Suppressor macrophage (primary cell): ENCODE measurements around the gene CMSS1.
A peak's percentile ranks its signal among the peaks of the same experiment; 100 is the strongest.

Source experiments
- DNase-seq, 4 experiments: peaks; one replicate each; pipeline ENCODE4 v3.0.0-alpha.2; 2020 to 2022

Gene CMSS1

DNA sequence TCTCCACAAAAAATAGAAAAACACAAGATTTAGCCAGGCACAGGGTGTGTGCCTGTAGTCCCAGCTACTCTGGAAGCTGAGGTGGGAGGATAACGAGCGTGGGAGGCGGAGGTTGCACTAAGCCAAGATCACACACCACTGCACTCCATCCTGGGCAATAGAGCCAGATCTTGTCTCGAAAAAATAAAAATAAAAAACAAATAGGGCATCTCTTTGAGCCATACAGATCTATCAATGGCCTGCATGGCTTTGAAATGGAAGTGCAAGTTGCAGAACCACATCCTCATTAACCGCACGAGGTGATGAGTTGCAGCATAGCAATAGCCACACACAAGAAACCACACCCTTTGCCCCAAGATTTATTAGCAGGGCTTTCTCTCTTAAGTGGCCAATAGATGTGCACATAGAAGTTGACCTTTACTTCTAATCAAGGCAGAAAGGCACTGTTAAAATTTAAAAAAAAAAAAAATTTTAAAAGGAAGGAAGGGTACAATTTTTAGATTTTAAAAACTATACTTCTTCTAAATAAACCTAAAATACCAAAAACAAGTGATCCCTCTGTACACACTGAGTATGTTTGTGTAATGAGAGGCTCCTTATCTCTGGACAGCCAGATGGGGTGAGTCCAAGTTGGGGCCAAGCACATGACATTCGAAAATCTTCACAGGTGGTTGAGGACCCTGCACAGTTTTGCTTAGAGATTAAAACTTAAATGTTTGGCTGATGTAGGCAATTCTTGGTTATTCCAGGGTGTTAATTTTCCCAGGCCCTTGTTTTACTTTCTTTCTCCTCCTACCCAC lies 243.2 kb downstream of the CMSS1 start:
- peak in 3 of 4 experiments; percentile 31 to 47 (median 31) for DNase-seq

DNA sequence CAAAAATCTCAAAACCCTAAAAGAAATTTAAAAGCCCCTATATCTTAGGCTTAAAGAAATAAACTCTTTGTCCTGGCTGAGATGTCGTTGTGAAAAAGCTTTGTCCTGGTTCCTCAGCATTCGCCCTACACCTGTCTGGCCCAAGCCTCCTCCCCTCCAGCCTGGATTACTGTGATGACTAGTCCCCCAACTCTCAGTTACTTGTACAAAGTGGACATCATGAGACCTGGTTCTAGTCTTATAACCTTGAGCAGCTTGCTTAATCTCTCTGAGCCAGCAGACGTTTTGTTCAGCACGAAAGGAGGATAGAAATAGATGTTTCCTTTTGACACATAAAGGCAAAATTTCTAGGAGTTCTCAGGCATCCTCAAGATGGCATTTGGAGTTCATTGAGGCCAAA lies 245.0 kb downstream of the CMSS1 start:
- no peak for DNase-seq

DNA sequence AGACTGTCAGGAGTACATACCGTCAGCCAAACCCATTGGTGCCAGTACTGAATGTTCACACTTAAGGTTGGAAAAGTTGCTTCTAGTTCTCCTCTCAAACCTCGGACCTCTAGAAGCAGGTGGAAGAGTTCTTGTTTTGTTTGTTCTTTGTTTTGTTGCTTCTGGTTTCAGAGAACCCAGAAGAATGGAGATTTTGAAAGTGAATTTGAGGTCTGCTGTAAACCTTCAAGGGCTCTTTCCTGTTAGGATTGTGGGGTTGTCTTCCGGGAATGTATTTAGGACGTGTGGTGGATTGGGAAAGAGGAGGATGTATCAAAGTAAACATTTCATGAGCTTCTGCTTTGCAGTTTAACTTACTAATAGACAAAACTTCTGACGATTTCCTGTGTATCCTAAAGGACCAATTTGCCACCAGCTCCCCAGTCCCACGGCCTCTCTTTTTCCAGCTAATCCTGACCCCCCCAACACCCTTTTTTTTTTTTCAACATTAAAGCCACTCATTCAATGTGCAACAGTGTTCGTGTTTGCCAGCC lies 246.3 kb downstream of the CMSS1 start:
- DNase-seq = no peak

DNA sequence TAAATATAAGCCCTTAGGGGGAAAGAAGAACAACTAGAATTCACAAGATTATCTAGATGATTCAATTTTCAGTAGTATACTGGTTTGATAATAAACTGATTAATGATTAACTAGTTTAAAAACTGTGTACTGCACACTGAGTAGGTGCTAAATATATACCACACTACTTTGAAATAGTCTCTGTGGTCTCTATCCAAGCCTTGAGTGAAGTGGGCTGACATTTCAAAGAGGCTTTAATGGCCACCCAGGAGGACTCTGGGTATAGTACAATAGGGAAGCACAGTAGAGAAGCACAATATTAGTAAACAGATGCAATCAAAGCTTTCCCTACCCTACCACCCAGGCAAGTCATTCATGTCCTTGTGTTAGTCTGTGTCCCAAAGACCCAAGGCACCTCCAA lies 249.9 kb downstream of the CMSS1 start:
- DNase-seq = no peak

DNA sequence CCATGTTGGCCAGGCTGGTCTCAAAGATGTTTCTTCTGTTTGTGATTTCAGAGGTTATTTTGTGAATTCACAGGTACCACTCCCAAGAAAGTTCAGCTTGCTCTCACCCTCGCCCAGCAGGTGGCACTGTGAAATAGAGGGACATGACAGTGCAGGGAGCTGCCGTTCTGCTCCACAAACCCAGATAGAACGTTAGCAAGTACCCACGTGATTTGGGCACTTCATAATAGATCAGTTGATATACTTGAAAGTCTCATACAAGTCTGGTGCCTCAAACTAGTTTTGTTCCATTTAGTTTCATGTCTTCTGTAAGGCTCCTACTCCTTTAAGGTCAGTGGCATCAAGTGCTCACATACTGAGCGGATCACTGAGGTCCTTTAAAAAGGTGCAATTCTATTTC lies 251.2 kb downstream of the CMSS1 start:
- peak; percentile 74 to 81 (median 78) for DNase-seq

DNA sequence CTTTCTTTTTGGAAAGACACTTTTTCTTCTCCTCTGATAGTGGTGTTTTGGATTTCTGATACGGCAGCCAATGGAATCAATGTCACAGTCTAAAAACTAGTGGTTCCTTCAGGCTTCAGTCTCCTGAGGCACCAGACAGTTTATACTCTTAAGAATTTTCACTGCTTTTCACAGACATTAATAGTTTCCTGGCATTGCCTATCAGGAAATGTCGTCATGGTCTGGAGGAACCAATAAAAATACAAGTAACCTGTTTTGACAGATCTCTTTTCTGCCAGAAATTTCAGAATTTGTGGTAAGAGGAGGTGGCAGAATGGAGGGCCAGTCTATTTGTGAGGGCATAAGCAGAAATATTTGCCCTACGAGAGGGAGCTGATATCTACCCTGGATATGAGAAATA lies 251.8 kb downstream of the CMSS1 start:
- DNase-seq = no peak

DNA sequence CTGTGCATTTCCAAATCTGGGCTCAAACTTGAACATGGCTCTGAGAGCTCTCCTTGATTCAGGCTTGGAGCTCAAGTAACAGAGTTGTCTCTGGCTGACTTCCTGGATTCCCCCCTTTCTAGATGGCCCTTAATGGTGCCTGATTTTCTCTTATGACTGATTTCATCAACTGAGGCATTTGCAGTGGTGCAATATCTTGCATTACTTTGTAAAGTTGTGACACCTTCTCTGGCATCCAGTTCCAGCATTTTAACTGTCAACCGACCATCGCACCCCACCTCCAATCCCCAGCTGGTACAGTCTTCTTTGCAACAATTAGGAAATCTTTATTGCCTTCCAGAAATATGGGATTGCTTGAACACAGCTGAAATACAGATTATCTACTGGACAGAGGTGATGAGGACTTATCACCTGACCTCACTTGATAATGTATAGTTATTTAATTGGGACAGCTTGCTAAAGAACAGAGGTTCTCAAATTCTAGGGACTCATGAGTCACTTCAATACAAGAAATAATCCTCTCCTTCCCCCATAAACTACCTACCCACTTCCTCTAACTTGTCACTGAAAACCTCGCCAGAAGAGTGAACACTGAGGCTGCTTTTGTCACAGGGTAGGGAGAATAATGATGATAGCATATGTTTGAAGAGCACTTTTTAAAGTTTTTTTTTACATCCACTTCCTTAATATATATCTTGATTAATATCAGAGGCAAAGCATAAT lies 254.8 kb downstream of the CMSS1 start:
- DNase-seq = peak; percentile 41 to 82 (median 61)

DNA sequence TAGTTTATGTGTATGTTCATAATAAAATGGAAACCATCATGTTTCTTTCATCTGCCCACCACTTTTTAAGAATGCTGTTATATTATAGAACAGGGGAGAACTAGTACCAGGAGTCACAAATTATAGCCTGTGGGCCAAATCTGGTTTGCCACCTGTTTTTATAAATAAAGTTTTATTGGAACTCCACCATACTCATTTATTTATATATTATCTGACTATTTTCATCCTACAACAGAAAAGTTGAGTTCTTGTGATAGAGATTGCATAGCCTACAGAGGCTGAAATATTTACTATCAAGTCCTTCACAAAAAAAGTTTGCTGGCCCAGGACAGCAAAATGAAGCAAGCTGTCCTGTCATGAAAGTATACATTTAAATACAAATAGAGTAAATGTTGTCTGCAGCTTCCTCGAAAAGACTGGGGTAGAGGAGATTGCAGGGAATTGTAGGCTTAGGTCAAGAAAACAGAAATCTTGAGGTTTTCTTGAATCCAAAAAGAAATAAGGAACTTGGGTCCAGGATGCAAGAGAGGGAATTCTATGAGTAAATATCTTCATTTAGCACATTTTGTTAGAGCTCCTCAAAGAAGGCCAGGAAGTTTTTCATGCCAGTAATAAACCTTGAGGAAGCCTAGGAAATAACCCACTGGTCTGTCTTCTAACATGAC lies 255.5 kb downstream of the CMSS1 start:
- DNase-seq = peak in 3 of 4 experiments; percentile 7 to 54 (median 41)

DNA sequence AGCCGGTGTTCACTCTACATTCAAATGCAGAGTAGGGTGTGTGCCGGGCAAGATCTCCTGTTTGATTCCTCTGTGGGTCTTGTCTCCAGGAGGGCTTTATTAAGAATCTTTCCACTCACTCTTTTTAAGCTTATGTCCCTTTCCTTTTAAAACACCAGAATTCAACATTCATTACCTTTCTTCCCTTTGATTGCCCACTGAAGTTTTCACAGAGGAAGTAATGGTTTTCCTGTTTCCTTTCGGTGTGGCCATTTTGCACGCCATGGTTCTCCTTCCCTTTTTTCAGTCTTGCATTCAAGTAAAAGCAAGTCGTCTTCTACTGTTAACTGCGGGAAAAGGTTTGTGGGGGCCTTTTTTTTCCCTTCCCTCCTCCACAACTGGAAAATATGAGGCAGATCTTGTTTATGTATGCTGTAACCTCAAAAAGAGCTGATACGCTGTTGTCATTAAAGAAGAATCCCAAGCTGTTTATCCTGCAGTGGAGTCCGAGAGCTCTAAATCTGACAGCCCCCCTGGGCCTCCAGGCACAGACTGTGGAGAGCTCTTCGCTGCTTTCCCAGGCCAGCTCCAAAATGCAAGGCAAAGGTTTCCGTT lies 256.1 kb downstream of the CMSS1 start:
- DNase-seq = peak; percentile 61 to 77 (median 73)

DNA sequence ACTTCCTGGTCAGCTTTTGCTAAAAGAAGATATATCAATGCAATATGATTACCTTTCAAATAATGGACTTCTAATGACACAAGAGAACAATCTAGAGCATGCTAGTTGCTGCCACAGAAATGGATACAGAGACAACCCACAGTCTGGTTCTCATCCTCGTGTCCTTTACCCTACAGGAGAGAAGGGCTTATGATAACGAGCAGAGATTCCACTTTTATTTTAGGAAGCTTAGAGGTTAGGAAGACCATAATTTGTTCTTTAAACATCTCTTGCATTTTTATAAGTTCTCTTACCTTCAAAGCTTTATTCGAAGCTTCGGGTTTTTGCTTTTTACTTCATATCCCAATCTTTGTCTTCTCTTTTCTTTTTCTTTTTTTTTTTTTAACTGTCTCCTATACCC lies 257.5 kb downstream of the CMSS1 start:
- DNase-seq = no peak

DNA sequence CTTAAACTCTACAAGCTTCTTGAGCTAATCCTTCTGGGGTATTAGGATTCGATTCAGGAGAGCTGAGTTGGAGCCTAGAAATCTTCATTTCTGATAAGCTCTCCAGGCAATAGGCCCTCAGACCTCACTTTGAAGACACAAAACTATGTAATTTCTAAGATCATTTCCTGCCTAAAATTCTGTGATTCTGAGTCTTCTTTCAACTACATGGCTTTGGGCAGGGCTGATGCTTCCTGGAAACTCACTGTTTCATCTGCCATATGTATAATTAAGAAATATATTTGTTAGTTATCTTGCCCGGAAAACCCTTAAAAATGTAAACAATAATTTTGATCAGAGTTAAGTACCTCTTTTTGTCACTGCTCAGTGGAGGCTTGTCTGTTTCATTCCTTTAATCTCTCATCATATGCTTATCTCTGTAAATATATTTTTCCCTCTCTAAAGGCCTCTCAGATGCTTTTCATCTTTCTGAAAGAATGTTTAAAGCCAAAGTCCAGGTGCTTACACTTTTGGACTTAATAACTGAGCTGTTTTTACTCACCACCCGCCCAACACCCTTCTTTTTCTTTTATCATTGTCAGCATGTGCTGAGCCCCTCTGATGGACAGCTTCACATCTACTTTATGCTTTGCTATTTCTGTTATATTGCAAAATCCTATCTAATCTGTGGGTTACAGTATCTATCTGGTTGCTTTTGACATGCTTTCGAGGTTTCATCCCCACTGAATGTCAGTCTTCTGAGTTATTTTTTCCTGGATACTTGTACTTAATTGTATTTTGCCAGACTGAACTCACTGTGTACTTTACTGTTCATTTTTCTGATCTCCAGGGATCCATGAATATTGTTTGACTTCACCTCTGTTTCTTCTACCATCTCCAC lies 258.4 kb downstream of the CMSS1 start:
- no peak for DNase-seq

DNA sequence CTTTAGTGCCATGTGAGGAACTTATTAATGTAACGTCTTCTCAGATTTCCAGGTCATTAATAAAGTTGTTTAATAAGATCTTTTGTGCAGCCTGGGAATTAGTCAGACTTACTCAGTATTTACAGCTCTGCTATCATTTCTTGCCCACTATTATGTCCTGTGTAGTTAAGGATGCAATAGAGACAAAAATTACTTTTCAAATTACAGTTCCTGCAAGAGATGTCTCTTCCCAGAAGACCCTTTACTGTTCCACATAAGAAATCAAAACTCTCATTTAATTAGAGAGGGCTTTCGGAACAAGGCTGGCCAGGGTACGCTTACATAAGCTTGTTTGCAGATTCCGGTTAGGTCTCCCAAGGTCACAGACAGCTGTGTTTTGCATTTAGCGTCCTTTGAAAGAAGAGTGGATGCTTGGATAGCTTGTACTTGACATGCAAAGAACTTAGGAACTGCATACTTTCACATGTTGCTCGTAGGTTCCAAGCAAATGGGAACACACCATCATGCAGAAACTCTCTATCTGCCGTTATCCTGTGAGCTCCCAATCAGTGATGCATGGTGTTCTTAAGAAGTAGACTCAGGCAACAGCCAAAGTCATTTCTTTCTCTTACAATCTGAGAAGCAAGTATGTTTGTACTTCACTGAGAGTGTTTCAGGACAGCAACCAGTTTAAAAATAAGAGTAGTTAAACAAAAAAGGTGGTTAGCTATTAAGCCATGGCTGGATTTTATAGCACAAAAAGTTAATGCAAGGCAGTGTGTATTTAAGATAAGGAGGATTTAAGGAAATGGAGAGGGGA lies 259.3 kb downstream of the CMSS1 start:
- no peak for DNase-seq

DNA sequence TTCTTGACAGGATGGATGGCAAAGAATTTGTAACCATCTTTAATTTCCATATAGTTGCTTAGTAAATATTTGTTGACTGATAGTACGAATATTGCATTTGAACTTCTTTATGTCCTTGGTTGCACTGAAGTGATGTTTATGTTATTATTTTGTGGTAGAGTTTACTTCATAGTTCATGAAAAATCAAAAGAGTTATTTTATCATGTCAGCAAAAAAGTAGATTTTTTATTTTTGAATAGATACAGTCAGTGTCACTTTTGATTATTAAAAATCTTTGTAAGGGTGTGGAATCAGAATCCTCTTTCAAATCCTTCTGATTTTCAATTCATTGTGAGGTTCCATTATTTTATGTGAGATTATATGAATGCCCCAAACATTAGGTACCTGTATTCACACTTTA lies 261.7 kb downstream of the CMSS1 start:
- DNase-seq = no peak

DNA sequence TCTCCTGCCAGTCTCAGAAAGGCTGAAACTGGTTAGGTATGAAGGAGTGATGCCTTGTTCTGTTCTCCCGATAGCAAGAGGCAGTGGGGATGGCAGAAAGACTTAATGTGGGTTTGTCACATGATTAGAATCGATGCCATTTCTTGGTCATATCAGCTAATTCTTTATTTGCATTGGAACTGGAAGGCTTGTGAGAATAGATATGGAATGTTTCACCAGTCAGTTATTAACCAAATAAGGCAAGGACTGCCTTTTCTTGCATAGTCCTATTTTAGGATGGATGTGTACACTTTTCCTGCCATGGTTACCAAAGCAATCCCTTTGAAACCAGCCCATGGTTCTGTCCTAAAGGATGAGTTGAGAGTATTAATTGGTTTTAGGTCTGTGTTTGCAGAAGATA lies 262.9 kb downstream of the CMSS1 start:
- no peak for DNase-seq

DNA sequence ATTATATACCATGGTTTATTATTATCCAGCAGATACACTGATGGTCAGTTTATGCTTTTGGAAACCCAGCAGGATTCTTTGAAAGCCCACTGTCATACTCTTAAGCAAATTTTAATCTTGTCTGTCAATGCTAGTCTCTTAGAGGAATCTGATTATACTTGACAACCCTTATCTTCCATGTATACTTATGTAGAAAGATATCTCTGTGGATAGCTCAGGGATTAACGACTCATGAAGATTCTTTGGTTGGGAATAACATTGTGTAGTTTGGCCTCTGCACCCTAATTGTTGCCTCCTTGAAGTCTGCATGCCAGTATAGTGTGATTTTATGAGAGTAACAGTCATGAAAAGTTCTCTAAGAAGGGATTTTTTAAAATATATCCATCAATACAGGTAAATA lies 263.6 kb downstream of the CMSS1 start:
- DNase-seq = no peak

DNA sequence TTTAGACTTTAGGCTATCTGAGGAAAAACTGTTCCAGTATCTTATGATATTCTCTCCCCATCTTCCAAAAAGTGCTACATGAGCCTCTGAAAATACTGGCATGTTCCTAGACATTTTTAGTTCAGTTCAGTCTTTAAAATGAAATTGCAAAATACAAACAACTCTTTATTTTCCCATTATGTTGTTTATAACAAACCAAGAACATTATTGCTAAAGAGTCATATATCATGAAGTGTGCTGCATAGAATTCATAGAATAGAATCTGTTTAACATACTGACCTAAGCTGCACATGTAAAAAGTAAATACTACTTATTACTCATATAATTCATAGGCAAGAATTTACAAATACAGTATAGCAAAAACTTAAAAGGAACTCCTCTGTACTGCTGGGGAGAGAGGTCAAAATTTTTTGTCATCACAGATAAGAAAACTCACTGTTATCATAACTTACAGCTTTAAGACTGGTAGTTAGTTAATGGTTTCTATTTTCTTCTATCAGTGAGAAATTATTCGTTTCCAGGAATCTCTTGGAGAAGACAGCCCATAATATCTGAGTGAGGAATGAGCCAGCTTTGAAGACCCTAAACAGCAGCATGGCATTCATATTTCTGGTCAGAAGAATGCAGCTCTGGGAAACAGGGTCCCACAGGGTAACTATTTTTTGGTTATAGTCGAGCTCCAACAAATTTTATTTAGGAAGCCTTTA lies 264.5 kb downstream of the CMSS1 start:
- no peak for DNase-seq

DNA sequence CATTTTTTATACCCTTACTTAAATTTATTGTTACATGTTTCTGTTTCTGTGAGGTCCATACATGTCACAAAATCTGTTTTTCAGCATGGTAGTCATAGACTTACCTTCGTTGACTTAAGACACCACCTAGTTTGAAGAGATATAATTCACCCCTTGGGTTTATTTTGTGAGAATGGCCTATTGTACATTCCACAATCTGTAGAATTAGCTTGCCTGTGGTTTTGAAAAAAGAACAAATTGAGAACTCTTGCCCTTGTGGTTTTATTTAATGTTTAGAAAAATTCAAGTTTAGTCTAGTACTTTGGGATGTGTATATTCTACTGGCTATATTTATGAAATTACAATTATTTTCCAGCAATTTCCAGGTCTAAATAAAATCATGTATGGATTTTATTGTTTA lies 265.1 kb downstream of the CMSS1 start:
- no peak for DNase-seq

DNA sequence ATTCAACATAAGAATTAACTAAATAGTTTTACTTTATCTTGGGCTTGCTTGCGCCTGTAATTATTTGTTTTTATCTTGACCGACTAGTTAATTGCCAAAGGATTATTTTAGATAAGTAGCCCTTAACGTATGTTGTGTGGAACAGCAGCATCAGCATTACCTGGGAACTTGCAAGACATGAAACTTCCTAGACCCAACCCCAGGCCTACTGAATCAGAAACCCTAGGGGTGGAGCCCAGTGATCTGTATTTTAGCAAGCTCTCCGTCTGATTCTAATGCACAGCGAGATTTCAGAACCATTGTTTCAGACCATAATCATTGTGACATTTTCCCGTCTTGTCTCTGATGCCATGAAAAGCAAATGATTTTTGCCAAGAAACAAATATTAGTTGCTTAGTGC lies 265.5 kb downstream of the CMSS1 start:
- no peak for DNase-seq

DNA sequence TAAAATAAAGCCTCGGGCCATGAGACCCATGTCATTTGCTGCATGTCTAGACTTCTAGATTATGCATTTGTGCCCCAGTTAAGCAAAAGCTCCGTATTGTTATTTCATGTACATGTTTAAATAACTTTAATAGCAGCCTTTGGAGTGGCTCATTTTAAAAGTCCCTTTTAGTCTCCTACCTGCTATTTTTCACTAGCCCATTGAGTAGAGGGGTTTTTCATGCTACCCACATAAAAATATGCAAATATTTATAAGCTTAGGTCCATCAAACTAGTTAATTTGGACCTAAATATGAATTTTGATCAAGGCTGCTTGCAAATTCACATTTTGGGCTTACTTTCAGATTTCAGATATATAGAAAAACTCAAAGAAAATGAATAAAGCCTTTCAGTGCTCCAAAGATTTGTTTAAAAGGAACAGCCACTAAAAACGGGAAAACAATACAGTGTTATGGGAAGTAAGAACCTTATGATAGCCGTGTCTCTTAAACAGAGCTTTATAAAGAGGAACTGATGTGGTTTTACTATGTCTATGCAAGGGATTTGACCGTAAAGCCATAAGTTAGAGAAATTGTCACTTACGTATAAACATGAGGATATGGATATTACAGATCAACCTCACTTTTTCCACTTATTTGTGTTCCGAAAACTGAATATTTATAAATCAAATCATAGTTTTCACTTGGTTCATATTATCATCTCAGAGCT lies 266.6 kb downstream of the CMSS1 start:
- peak; percentile 16 to 84 (median 60) for DNase-seq

DNA sequence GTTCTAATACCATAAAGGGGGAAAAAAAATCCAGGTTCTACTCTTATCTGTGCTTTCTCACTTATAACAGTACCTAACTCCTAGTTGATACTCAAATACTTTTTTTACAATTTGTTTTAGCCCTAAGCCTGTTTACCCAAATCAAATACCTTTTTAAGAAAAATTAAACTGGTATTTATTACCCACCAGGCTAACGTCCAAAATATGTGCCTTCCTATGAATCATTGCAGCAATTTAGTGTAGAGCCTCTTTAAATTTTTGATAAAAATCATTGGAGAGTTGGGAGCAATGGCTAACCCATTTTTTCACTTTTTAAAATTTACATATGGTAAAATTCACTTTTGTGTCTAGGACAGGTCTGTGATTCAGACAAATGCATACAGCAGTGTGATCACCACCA lies 268.7 kb downstream of the CMSS1 start:
- no peak for DNase-seq
